Activated CD4-positive, alpha-beta T cell treated with anti-CD3 and anti-CD28 coated beads, Interleukin-2, amount 50 U/mL, for 1 hour (primary cell): ENCODE measurements around the gene GARRE1.
"Not testable (repeated sequence)": the region's sequence is repeated elsewhere in the genome, so short reads cannot be mapped to it uniquely, and the experiment has no call there.

Experiments
- DNase-seq: peaks from one replicate; pipeline ENCODE4 v3.0.0-alpha.2; 2020

The GARRE1 gene, protein sequence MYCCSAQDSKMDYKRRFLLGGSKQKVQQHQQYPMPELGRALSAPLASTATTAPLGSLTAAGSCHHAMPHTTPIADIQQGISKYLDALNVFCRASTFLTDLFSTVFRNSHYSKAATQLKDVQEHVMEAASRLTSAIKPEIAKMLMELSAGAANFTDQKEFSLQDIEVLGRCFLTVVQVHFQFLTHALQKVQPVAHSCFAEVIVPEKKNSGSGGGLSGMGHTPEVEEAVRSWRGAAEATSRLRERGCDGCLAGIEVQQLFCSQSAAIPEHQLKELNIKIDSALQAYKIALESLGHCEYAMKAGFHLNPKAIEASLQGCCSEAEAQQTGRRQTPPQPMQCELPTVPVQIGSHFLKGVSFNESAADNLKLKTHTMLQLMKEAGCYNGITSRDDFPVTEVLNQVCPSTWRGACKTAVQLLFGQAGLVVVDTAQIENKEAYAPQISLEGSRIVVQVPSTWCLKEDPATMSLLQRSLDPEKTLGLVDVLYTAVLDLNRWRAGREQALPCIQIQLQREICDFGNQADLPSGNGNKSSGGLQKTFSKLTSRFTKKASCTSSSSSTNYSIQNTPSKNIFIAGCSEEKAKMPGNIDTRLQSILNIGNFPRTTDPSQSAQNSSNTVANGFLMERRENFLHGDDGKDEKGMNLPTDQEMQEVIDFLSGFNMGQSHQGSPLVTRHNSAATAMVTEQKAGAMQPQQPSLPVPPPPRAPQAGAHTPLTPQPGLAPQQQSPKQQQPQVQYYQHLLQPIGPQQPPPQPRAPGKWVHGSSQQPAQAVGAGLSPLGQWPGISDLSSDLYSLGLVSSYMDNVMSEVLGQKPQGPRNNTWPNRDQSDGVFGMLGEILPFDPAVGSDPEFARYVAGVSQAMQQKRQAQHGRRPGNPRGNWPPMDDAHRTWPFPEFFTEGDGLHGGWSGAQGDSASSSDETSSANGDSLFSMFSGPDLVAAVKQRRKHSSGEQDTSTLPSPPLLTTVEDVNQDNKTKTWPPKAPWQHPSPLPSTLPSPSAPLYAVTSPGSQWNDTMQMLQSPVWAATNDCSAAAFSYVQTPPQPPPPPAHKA (N-terminal part only)

DNA sequence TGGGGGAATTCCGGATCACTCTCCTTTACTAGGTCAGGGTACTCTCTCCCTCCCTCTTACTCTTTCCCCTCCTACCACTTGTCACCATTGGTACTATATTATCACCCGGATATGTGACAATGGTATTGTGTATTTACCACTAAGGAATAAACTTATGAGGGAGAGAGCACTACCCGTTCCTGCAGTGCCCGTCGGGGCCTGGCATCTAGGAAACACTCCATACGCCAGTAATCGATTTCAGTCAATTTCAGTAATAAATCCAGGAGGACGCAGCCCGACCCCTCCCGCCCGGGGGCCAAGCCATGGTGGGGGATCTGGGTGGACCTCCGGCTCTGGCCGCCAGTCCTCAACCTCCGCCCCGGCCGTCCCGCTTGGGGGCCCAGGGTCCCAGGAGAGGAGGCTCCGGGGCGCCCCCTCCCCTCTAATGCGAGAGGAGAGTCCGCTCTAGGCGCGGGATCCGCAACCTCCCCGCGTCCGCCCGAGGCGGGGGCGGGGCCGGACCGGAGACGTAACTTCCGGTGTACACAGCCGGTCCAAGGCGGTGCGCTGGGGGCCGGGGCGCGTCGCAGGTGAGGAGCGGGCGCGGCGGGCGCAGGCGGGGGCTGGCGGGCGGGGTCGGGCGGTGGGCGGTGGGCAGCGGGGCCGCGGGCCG lies at the start of gene GARRE1:
Gene GARRE1 (plus strand): TSS at position 509 of the 652 bp plus-strand sequence. CDS start 45,920 bp downstream, outside the sequence.
- DNase-seq: peak; percentile 86

DNA sequence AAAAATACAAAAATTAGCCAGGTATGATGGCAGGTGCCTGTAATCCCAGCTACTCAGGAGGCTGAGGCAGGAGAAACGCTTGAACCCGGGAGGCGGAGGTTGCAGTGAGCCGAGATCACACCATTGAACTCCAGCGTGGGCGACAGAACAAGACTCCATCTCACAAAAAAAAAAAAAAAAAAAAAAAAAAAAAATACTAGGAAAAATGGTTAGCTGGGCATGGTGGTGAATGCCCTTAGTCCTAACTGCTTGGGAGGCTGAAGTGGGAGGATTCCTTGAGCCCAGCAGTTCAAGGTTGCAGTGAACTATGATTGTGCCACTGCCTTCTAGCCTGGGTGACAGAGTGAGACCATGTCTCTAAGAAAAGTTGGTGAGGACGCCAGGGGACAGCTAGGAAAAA lies 49.0 kb upstream of the GARRE1 start:
- DNase-seq: not testable (repeated sequence)

DNA sequence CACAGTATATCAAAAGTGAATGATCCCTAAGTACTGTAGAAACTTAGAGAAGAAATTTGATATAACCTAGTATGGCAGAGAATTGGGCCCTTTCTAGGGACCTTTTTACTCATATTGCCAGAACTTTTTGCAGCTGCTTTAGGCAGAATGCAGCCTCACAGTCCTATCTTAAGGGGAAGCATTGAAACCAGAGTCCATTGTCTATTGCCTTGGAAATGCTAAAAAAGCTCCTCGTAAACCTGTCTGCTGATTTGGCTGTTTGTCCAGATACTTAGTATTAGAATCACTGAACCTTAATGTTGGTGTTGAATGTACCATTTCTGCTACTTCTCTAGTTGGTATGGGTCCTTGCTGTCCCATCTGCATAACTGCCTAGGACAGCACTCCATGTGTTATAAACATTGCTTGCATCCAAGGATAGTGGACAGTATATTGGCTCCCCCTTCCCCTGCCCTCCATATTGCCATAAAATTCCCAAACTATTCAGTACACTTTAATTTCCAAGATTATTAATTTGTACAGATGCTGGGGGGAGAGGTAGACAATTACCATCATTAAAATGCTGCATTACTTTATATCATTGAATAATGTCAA lies 46.0 kb upstream of the GARRE1 start:
- DNase-seq: no peak

DNA sequence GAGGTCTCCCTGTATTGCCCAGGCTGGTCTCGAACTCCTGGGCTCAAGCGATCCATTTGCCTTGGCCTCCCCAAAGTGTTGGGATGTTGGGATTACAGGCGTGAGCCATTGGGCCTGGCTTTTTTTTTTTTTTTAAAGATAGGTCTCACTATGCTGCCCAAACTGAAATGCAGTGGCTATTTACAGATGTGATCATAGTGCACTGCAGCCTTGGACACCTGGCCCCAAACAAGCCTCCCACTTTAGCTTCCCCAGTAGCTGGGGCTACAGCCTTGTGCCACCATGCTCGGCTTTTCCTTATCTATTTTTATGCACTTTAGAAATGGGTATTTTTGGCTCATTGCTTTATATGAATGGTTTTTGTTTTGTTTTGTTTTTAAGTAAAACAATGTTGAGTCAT lies 44.6 kb upstream of the GARRE1 start:
- no peak for DNase-seq

DNA sequence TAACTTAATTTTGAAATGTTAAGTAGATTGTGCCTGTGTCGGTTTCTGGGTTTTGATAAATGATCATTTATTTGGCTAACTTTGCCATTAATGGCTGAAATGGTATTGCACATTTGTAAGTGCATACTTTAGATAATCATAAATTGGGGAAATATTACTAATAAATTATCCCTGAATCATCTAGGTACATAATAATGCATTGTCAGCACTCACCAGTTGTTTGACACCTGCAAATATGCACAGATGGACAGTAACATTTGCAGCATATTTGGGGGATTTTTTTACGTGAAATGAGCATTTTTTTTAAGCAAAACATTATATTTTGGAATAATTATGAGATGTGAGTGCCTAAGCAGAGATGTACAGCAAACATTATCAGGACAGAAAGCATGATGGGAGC lies 41.1 kb upstream of the GARRE1 start:
- DNase-seq: no peak

DNA sequence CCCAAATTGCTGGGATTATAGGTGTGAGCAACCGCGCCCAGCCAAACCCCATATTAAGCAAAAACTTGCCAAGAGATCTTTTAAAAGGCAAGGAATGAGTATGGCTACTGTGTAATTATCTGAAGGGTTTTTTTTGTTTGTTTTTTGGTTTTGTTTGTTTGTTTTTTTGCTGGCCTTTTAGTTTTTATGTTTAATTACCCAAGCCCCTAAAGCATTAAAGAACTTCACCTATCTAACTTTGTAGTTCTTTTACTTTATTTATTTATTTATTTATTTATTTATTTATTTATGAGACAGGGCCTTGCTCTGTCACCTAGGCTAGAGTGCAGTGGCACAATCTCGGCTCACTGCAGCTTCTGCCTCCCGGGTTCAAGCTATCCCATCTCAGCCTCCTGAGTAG lies 40.3 kb upstream of the GARRE1 start:
- no peak for DNase-seq

DNA sequence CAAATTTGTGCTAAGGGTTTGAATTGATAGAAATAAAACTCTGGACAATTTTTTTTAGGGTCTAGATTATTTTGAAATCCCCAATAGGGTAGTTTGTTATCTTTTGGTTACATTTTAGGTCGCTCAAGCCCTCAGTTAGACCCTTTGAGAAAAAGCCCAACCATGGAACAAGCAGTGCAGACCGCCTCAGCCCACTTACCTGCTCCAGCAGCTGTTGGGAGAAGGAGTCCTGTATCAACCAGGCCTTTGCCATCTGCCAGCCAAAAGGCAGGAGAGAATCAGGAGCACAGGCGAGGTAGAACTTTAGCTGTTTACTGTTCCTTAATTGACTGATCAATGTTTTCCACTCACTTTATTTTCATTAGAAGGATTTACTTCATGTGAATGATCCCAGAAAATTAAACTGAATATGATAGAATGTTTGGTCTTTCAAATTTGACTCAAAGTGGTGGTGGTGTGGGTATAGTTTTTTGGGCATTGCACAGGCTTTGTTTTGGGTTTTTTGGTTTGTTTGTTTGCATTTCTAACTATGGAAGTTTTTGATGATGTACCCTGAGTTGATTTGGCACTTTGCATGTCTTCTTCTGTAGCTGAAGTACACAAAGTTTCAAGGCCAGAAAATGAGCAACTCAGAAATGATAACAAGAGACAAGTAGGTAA lies 39.2 kb upstream of the GARRE1 start:
- no peak for DNase-seq

DNA sequence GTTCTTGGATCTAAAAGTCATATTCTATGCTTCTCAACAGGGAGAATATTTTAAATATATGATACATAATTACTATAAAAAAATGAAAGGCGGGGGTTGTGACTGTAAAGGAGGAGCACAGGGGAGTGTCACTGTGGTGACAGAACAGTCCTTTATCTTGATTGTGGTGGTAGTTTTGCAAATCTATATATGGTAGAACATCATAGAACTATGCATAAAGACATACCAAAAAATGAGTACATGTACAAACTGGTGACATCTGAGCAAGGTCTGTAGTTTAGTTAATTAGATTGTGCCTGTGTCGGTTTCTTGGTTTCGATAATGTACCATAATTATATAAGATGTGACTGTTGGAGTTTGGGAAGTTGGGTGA lies 38.7 kb upstream of the GARRE1 start:
- DNase-seq: no peak

DNA sequence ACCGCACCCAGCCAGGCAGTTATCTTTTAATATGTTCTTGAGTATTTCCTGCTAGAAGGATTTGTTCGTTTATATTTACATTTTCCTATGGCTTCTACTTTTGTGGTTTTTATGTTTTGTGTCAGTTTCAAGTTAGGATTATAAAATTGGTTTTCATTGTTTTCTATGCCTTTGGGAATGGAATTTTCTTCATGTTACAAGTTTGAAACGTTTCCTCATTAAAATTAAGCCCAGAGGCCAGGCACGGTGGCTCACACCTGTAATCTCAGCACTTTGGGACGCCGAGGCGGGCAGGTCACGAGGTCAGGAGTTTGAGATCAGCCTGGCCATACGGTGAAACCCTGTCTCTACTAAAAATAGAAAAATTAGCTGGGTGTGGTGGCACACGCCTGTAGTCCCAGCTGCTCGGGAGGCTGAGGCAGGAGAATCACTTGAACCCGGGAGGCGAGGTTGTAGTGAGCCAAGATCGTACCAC lies 37.6 kb upstream of the GARRE1 start:
- not testable (repeated sequence) for DNase-seq

DNA sequence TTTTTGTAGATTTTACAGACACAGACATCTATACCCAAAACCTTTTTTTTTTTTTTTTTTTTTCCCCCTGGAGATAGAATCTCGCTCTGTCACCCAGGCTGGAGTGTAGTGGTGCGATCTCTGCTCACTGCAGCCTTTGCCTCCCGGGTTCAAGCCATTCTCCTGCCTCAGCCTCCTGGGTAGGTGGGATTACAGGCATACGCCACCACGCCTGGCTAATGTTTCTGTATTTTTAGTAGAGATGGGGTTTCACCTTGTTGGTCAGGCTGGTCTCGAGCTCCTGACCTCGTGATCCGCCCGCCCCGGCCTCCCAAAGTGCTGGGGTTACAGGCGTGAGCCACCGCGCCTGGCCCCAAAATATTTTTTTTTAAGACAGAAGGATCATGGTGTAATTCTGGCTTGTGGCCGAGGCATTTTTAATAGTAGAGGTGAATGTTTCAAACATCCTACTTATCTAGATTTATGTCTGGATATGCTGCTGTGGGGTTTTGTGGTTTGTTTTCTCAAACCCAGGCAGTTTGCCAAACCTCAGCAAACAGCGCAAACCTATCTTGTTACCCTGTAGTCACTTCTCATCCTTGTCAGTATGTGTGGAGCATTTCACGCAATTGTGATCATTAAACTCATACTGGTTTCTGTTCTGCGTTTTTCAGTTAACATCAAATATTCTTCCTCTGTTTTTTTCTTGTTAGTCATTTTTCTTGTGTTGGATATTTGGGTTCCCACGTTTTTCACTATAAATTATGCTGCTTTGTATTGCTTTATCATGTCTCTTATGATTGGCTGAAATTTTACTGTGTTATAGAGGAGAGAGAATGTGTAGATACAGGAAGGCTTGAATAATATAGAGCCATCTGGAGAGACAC lies 36.2 kb upstream of the GARRE1 start:
- DNase-seq: peak; percentile 60

DNA sequence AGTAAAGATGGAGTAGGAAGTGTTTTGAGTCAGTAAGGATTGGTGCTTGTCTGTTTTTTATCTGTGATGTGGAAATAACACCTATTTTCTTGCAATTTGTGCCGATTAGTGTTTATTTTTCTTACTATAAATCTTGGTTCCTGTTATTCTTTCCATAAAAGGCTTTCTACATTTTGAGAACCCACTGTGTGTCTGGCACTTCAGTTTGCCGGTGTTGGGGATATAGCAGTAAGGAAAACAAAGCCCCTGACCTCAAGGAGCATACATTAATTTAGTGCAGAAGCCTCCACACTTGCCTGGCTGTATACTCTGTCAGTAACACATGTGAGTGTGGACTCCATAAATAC lies 35.6 kb upstream of the GARRE1 start:
- no peak for DNase-seq

DNA sequence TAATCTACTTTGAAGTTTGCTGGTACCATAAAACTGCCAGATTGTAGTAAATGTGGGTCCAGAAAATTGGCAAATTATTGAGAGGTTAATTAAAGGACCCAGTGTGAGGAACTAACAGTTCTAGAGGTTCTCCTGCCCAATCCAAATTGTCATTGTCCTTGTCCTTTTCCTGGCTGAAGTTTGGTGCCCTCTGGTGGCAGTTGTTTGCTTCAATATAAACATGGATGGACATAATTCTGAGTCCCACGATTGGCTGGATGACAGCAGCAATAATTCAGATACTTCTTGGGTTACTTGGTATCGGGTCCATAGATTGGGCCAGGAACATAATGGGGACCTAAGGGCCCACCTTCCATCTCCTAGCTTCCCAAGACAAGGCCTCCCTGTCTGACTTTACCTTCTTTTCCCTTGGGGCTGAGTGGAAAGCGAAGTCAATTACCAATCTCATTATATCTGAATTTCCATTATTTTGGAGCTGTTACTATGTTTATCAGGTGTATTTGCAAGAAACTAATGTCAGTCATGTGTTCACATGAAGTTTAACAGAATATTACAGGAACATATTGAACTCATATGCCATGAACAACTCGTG lies 33.8 kb upstream of the GARRE1 start:
- DNase-seq: peak; percentile 63

DNA sequence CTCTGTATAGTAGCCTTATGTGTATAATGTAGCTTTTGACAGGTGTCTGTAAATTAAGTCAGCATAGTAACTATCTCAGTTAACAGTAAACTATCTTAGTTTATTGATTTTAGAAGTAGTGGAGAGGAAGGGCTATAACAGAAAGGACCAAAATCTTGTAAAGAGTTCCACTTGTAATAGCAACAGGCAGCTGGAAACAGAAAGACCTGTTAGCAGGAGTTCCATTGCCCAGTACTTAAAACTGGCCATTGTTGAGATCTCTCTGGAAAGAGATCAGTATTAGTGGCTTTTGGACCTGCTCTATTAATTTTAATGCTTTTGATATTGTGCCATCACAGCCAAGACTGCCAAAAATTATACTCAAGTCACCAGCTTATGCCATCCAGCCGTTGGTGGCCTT lies 32.0 kb upstream of the GARRE1 start:
- DNase-seq: no peak

DNA sequence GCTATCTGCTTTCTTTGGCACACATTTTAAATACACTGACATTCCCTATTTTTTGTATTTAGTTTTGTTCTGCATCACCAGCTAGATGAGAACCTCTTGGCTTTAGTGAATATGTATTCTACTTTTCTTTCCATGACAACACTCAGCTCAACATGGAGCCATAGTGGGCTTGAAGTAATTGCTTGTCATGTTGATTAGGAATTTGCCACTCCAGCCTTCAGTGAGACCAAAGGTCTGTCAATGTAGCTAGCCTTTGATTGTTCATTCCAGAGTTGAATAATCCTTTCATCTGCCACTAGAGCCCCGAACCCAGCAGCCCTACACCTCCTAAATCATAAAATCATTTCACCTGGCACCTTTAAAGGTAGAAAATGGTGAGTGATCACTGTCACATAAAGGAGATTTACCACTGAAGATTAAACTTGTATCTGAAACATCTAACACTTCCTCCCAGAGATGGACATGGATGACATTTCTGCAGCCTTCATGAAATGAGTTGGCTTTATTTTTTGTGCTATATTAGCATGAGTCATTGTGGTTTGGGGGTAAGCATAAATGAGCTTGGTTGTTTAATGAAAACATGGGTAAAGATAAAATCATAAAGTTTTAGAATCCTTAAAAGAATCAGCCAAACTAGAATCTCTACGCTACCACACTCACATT lies 29.2 kb upstream of the GARRE1 start:
- DNase-seq: no peak

DNA sequence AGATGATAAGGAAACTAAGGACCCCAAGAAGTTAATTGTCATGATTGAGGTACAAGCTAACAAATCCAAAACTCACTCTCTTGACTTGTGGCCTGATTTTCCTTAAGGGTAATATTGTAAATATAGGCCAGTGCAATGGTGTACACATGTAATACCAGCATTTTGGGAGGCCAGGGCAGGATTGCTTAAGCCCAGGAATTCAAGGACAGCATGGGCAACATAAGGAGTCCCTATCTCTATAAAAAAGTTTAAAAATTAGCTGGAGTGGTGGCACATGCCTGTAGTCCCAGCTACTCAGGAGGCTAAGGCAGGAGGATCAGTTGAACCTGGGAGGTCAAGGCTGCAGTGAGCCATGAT lies 28.7 kb upstream of the GARRE1 start:
- DNase-seq: no peak

DNA sequence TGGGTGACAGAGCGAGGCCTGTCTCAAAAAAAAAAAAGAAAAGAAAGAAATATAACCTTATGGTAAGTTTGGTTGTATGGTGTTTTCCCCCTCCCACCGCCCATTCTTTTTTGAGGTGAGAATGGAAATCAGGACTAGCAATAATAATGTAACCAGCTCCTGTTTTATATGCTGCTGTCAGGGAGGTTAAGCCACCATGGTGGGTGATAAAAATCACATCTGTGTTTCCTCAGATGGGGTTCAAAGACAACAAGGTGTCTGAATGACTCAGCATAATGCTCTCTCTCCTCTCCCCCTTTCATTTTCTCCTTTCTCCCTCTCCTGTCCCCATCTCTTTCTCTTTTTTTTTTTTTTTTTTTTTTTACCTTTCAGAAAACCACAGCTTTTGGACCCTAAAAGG lies 28.3 kb upstream of the GARRE1 start:
- no peak for DNase-seq

DNA sequence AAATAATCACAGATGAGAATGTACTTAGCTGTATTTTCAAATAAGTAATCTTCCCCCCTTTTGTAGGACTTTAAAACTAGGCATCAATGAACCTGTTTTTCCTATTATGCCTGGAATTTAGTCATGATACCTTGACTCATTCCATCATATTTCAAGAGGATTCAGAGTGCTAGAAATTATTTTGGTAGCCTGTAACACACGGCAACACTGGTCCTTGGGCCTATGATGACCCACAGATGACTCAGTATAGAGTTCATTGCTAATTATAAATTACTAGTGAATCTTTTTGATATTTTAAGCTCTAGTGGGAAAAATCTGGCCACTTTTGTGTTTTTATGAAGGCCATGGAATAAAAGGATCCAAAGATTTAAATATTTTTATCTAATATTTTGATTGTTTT lies 26.0 kb upstream of the GARRE1 start:
- DNase-seq: no peak

DNA sequence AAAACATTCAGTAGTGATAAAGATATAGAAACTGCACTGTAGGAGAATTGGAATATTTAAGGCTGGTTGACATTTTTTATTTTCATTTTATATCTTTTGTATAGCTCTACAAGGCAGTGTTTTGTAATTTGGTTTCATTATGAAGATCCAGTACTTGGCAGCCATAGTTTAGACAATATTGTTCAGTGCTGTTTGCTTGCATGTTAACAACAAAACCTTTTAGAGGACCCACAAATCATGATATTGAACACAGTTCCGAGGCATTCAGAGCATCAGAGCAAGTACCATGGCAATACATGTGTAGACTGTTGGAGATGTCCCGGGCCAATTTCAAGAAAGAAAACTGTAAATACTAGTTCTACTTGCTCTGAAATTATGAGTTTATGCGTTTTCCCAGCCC lies 25.6 kb upstream of the GARRE1 start:
- no peak for DNase-seq

DNA sequence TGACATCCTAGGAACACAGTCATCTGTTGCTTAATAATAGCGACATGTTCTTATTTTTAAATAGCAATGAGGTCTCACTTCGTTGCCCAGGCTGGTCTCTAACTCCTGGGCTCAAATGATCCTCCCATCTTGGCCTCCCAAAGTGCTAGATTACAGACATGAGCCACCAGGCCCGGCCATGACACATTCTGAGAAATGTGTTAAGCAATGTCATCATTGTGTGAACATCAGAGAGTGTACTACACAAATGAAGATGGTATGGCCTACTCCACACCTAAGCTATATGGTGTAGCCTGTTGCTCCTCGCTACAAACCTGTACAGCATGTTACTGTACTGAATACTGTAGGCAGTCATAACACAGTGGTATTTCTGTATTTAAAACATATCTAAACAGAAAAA lies 24.6 kb upstream of the GARRE1 start:
- DNase-seq: no peak

DNA sequence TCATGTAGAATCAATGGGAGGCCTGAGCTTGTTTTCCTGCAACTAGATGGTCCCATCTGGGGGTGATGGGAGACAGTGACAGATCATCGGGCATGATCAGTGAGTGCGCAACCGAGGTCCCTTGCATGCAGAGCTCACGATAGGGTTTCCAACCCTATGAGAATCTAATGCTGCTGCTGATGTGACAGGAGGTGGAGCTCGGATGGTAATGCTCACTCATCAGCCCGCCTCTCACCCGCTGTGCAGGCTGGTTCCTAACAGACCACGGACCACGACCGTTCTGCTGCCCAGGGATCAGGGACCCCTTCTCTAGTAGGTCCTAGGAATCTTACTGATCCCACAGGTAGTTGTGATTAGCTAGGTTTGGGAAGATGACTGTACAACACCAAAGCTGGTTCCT lies 23.5 kb upstream of the GARRE1 start:
- no peak for DNase-seq
